OCI-LY1 (cell line): ENCODE measurements around the gene ST6GALNAC3.

Experiments used
- CTCF ChIP-seq: fragments of 200-600 bp; sonication (generic), shearing (Covaris generic); IDR thresholded peaks from 2 replicates; pipeline ENCODE4 v1.5.1; 2017; ENCODE audit warnings: mild to moderate bottlenecking, antibody characterized with exemption, low read length, moderate library complexity, mixed read lengths
- EZH2 ChIP-seq: fragments of 200-600 bp; sonication (generic), shearing (Covaris generic); IDR thresholded peaks from 2 replicates; pipeline ENCODE4 v1.8.0; 2017; ENCODE audit warnings: borderline replicate concordance, mixed run types, mild to moderate bottlenecking, antibody characterized with exemption, low read length, moderate library complexity, mixed read lengths

DNA sequence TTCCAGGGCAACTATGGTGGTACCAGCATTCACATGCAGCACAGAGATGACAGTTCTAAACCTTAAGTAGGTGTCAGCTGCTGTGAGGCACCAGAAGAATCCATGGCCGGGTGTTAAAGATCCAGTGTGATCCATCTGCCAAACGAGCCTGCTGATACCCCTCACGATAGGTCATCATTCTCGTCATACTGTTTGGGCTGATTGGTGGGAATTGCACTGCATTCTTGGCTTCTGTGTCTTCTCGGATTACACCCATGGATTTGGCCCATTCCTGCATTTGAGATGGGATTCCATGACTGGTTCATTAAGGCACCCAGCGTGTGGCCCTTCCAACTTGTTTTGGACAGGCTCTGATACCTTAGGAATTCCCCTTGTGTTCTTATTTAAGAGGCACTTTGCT is 55.2 kb downstream of the ST6GALNAC3 start:
- TF ChIP-seq CTCF (no peak), EZH2 (no peak)
